Measurements from ENCODE around the gene OR52I1. TPM values are rescaled to one million over a fixed set of nuclear protein-coding genes. Genes with fewer than 3 reads are reported as not detected.

The OR52I1 gene
- total RNA-seq, 1 experiment from 2014 or later = not detected

DNA sequence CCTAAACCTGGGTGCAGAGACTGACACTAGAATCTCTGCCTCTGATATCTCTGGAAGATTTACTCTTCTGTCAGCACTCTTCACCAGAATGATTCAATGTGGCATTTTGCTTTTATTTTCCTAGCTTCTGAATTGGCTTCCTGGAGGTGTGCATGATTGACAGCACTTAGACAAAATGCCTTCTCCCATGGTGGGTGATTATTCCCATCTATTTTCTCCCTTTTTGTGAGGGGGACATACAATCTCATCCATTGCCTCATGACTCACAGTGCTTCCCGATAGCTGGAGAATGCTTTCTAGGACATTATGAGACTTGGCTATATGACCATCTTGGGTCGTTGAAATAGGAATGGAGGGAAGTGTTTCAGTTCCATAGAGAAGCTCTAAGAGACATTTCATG lies 18.1 kb downstream of the OR52I1 start:
- Mint-ChIP-seq H3K4me3 (ENCODE audit: low read depth, unreplicated experiment) (no peak overlapping the region), H3K36me3 (ENCODE audit: insufficient read depth, unreplicated experiment) (peaks cover 19% of the 10 kb centered on the region), H3K27me3 (ENCODE audit: unreplicated experiment) (peaks cover 16% of the 10 kb centered on the region), H3K9me3 (ENCODE audit: low read depth, unreplicated experiment) (no peaks in the 10 kb centered on the region), H3K4me1 (ENCODE audit: low read depth, unreplicated experiment) (peaks cover 18% of the 10 kb centered on the region), H3K27ac (ENCODE audit: unreplicated experiment) (no peak overlapping the region)
- intact Hi-C loops (cut with micrococcal nuclease; ENCODE audit: unreplicated experiment) = no loop called here
- TF ChIP-seq, protein P1, sequence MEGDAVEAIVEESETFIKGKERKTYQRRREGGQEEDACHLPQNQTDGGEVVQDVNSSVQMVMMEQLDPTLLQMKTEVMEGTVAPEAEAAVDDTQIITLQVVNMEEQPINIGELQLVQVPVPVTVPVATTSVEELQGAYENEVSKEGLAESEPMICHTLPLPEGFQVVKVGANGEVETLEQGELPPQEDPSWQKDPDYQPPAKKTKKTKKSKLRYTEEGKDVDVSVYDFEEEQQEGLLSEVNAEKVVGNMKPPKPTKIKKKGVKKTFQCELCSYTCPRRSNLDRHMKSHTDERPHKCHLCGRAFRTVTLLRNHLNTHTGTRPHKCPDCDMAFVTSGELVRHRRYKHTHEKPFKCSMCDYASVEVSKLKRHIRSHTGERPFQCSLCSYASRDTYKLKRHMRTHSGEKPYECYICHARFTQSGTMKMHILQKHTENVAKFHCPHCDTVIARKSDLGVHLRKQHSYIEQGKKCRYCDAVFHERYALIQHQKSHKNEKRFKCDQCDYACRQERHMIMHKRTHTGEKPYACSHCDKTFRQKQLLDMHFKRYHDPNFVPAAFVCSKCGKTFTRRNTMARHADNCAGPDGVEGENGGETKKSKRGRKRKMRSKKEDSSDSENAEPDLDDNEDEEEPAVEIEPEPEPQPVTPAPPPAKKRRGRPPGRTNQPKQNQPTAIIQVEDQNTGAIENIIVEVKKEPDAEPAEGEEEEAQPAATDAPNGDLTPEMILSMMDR (IDR thresholded peaks at IDR 0.05; ENCODE audit: unreplicated experiment) = no peak
- DNase-seq = no peak
- CTCF ChIA-PET = interaction anchor here (1.2 kb wide), 1 partner anchor 9 kb away, joined by 4 read pairs; no protein-coding TSS in a partner anchor
- no TSS peak for BruUV-seq (replicated peaks)

DNA sequence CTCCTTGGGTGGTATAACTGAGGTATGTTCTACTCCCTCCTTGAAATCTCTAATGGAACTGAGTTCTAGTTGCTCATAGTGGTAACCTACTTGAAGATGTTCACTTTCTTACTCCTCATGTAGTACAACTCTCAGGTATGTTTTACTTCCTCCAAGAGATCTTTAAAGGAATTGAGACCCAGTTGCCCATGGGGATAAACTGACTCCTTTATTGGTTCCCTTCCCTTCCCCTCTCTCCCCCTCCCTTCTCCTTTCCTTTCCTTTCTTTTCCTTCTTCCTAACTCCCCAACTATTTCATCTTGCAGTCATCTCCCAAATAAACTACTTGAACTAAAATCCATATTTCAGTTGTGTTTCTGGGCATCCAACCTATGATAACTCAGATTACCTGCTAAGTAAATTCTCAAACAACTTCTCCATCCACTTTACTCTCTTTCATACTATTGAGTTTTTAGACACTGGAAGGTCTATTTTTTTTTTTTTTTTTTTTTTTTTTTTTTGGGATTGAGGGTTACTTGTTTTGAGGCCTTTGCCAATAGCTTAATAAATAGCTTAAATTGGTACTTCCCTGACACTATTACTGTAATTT lies 22.1 kb downstream of the OR52I1 start:
- CTCF ChIA-PET = no interaction called here
- peaks cover 5% of the 10 kb centered on the region for H3K36me3 Mint-ChIP-seq (ENCODE audit: insufficient read depth, unreplicated experiment)
- intact Hi-C loops (cut with micrococcal nuclease; ENCODE audit: unreplicated experiment) = no loop called here
- H3K9me3 Mint-ChIP-seq (ENCODE audit: low read depth, unreplicated experiment) = no peaks in the 10 kb centered on the region
- TF ChIP-seq, protein P1 (IDR thresholded peaks at IDR 0.05; ENCODE audit: unreplicated experiment) = no peak
- no TSS peak for BruUV-seq (replicated peaks)
- no peak overlapping the region for H3K4me3 Mint-ChIP-seq (ENCODE audit: low read depth, unreplicated experiment)
- no peak overlapping the region for H3K27ac Mint-ChIP-seq (ENCODE audit: unreplicated experiment)
- no peak for DNase-seq
- no peaks in the 10 kb centered on the region for H3K4me1 Mint-ChIP-seq (ENCODE audit: low read depth, unreplicated experiment)
- peaks cover 16% of the 10 kb centered on the region for H3K27me3 Mint-ChIP-seq (ENCODE audit: unreplicated experiment)

DNA sequence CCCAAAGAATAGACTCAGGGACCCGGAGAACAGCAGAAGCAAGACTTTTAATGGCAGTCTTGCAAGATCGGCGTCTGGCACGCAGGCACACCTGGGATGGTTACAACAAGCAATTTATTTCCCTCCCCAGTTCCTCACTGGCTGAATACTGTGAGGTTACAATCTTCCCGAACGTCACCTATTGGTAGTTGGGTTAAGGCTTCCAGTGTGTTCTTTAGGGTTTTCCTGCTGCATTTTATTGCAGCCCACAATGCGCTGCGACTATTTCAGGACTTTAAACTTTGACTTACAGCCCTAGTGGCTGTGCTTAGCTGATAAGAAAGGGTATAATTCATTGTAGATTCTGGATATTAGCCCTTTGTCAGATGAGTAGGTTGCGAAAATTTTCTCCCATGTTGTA lies 25.7 kb downstream of the OR52I1 start:
- no peak overlapping the region for H3K27ac Mint-ChIP-seq (ENCODE audit: unreplicated experiment)
- H3K9me3 Mint-ChIP-seq (ENCODE audit: low read depth, unreplicated experiment) = no peaks in the 10 kb centered on the region
- DNase-seq = no peak
- peaks cover 5% of the 10 kb centered on the region for H3K36me3 Mint-ChIP-seq (ENCODE audit: insufficient read depth, unreplicated experiment)
- H3K27me3 Mint-ChIP-seq (ENCODE audit: unreplicated experiment) = peaks cover 29% of the 10 kb centered on the region
- TF ChIP-seq, protein P1 (IDR thresholded peaks at IDR 0.05; ENCODE audit: unreplicated experiment) = no peak
- BruUV-seq (replicated peaks) = no TSS peak
- CTCF ChIA-PET = no interaction called here
- no peaks in the 10 kb centered on the region for H3K4me1 Mint-ChIP-seq (ENCODE audit: low read depth, unreplicated experiment)
- intact Hi-C loops (cut with micrococcal nuclease; ENCODE audit: unreplicated experiment) = no loop called here
- no peak overlapping the region for H3K4me3 Mint-ChIP-seq (ENCODE audit: low read depth, unreplicated experiment)

DNA sequence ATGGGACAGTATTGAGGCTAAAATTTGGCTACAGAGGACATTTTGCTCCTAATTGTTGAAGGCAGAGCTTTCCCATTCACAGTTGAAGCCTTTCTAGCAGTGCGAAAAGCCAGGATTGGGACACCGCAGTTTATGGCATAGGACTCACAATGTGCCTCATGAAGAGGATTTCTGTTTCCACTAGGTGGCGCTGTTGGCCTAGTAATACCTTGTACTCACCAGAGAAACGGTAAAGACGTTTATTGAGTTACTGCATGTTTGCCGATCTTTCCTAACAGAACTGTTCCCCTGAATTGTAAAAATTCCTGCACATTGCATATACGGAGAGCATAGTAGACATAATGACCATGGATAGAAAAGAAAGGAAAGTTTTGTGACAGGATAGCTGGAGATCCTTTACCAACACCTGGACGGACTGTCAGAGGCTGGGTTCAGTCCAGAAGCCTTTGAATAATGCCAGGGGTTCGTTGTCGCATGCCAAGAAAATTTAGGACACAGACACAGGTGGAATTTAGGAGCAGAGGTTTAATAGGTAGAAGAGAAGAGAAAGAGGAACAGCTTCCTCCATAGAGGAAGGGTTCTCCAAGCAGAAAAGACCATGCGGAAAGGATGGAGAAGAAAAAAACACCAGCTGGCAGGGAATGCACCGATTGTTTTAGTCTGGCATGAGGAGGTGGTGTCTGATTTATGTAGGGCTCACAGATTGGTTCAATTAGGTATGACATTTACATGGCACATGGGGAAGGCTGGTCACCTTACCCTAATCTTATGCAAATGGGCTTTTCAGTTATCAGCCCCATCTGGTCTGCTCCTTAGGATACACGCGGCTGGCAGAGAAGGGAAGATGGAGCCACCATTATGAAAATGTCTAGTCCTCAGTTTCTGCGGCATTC lies 32.6 kb downstream of the OR52I1 start:
- Mint-ChIP-seq H3K36me3 (ENCODE audit: insufficient read depth, unreplicated experiment) (no peaks in the 10 kb centered on the region), H3K4me3 (ENCODE audit: low read depth, unreplicated experiment) (no peak overlapping the region), H3K9me3 (ENCODE audit: low read depth, unreplicated experiment) (peaks cover 4% of the 10 kb centered on the region), H3K27me3 (ENCODE audit: unreplicated experiment) (peaks cover 64% of the 10 kb centered on the region), H3K4me1 (ENCODE audit: low read depth, unreplicated experiment) (peaks cover 8% of the 10 kb centered on the region), H3K27ac (ENCODE audit: unreplicated experiment) (no peak overlapping the region)
- TF ChIP-seq, protein P1 (IDR thresholded peaks at IDR 0.05; ENCODE audit: unreplicated experiment) = peak; percentile 73
- CTCF ChIA-PET = interaction anchor here (0.8 kb wide), 1 partner anchor 10 kb away, joined by 3 read pairs; the partner anchor contains the start of gene OR51D1
- no TSS peak for BruUV-seq (replicated peaks)
- DNase-seq = peak; percentile 77
- intact Hi-C loops (cut with micrococcal nuclease; ENCODE audit: unreplicated experiment) = loop anchor here (1.0 to 5.0 kb wide), 4 partner anchors 378 to 1181 kb away; partner anchors contain the start of gene OR52N2

Measured in Calu3 (cell line).